Loucy (cell line): Measurements from ENCODE around the gene RERE.

ENCODE experiments used
- CTCF ChIP-seq: fragments of 200-600 bp; sonication (generic); conservative IDR thresholded peaks from 2 replicates; pipeline ENCODE4 v1.5.1; 2014; ENCODE audit warnings: mild to moderate bottlenecking, antibody characterized with exemption, low read length
- EZH2phosphoT487 ChIP-seq: fragments of 200-600 bp; IDR thresholded peaks from 2 replicates; pipeline ENCODE4 v1.6.1; 2018; ENCODE audit warnings: antibody characterized with exemption, mild to moderate bottlenecking, moderate library complexity, borderline replicate concordance

GRCh38 chr1:8351693-8352470, 465.6 kb downstream of the RERE start:
- peak; percentile 71 for TF ChIP-seq CTCF
- no peak for TF ChIP-seq EZH2phosphoT487
